Esophagus muscularis mucosa (tissue), 4 donors: ENCODE data around the gene SLC35B2. TPM values are rescaled to one million over a fixed set of nuclear protein-coding genes. Genes with fewer than 3 reads are reported as not detected.

Source experiments
- DNase-seq: peaks from one replicate; pipeline ENCODE4 v3.0.0-alpha.2; 2017; ENCODE audit errors: extremely low spot score
- H3K27ac ChIP-seq, 4 donors: fragments of 200-600 bp; sonication (generic); replicated peaks in 1 of 4; 1 replicate in 3 of 4; 2 replicates in 1 of 4; pipeline ENCODE4 v1.5.1; 2016 to 2019; ENCODE audit warnings: mild to moderate bottlenecking in 1 of 4
- H3K27me3 ChIP-seq, 4 donors: fragments of 200-600 bp; sonication (generic); one replicate each; pipeline versions ENCODE4 v1.5.1 to v1.6.0; 2016 to 2019
- H3K36me3 ChIP-seq, 4 donors: fragments of 200-600 bp; sonication (generic); one replicate each; pipeline ENCODE4 v1.5.1; 2016 to 2019
- H3K4me1 ChIP-seq, 4 donors: fragments of 200-600 bp; sonication (generic); one replicate each; pipeline ENCODE4 v1.5.1; 2016 to 2019
- H3K4me3 ChIP-seq, 4 donors: fragments of 200-600 bp; sonication (generic); 1 replicate in 2 of 4; 2 replicates in 2 of 4; pipeline ENCODE4 v1.5.1; 2016 to 2019; ENCODE audit warnings: mild to moderate bottlenecking in 4 of 4, moderate library complexity in 1 of 4
- H3K9me3 ChIP-seq, 4 donors: fragments of 200-600 bp; sonication (generic); 1 replicate in 3 of 4; 2 replicates in 1 of 4; pipeline ENCODE4 v1.5.1; 2016 to 2019
- CTCF ChIP-seq, 3 experiments: fragments of 200-600 bp in 2 of 3; fragments of 450-650 bp in 1 of 3; sonication (generic) in 2 of 3; IDR thresholded peaks; one replicate each; pipeline ENCODE4 v1.5.1; 2017 to 2019; ENCODE audit warnings: antibody characterized with exemption in 3 of 3, mild to moderate bottlenecking in 2 of 3, moderate library complexity in 1 of 3
- EP300 ChIP-seq: sonication (generic); formaldehyde crosslinking; IDR thresholded peaks from one replicate; pipeline ENCODE4 v1.6.1; 2017; ENCODE audit warnings: antibody characterized with exemption
- POLR2A ChIP-seq: fragments of 450-650 bp; IDR thresholded peaks from one replicate; pipeline ENCODE4 v1.6.1; 2017; ENCODE audit warnings: antibody characterized with exemption, moderate library complexity, mild to moderate bottlenecking, low read depth
- POLR2AphosphoS5 ChIP-seq, 2 donors: sonication (generic); formaldehyde crosslinking; IDR thresholded peaks; one replicate each; pipeline ENCODE4 v1.6.1; 2017; ENCODE audit warnings: antibody characterized with exemption in 2 of 2
- WGBS: methylation state at CpG from one replicate; pipeline ENCODE4 v1.1.5; 2018; 5-methylcytosine and 5-hydroxymethylcytosine counted together
- intact Hi-C: fragments of 100-400 bp; cut with DNase I; formaldehyde crosslinking; loops from one replicate; pipeline ENCODE4 v1.15.1; 2023
- total RNA-seq, 4 donors: library from RNA; depleted of rRNA; stranded (reverse); fragments of >200 nt; gene quantifications; one replicate each; pipeline versions ENCODE4 v1.1.0 to v1.2.1, GENCODE V29; 2016

SLC35B2 gene
- total RNA-seq, 4 donors from 2014 or later: 22.8 to 37.9 (median 32.6) TPM

GRCh38 chr6:44303842-44304241, 46.5 kb upstream of the SLC35B2 start:
- no peak for DNase-seq
- 93% methylated on average over 2 of the region's 6 CpGs for WGBS
- H3K36me3 ChIP-seq: peaks cover 49 to 90% (median 87%) of the 10 kb centered on the region in 4 donors

DNA sequence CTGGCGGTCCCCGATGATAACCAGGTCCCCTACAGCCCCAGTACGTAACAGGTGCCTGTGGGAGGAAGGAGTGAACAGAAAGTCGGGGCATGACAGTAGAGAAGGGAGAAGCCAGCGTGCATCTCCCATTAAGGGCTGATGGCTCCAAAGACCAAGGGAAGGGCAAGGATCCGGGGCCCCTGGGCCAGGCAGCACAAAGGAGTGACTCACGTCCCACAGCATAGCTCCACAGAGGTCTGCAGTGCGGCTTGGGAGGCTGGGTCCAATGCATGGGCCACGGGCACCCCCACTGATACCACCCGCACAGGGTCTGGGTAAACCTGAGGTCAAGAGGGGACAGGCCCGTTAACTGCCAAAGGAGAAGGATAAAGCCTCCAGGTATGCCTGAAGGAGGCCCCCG, 45.5 kb upstream of the SLC35B2 start:
- WGBS: 79% methylated on average over 12 of the region's 12 CpGs
- DNase-seq: no peak
- TF ChIP-seq POLR2A (no peak), POLR2AphosphoS5 (IDR thresholded peaks at IDR 0.05) (no peak), CTCF (IDR thresholded peaks at IDR 0.05) (no peak), EP300 (no peak)
- Histone ChIP-seq H3K36me3 (peaks cover 49 to 80% (median 78%) of the 10 kb centered on the region in 4 donors), H3K27me3 (peaks cover 0 to 6% (median 2%) of the 10 kb centered on the region in 4 donors), H3K4me3 (no peak overlapping the region), H3K27ac (no peak overlapping the region), H3K9me3 (no peaks in the 10 kb centered on the region), H3K4me1 (peaks cover 3 to 5% (median 4%) of the 10 kb centered on the region in 4 donors)
- intact Hi-C loops: no loop called here

More at GRCh38 chr6:44303842-44304241, 46.5 kb upstream of the SLC35B2 start:
- intact Hi-C loops: no loop called here
- TF ChIP-seq POLR2A: no peak
- no peak for TF ChIP-seq EP300
- TF ChIP-seq POLR2AphosphoS5 (IDR thresholded peaks at IDR 0.05): no peak
- TF ChIP-seq CTCF (IDR thresholded peaks at IDR 0.05): no peak
- Histone ChIP-seq H3K27me3 (no peaks in the 10 kb centered on the region), H3K4me3 (no peak overlapping the region), H3K9me3 (no peaks in the 10 kb centered on the region), H3K4me1 (no peaks in the 10 kb centered on the region), H3K27ac (no peak overlapping the region)

DNA sequence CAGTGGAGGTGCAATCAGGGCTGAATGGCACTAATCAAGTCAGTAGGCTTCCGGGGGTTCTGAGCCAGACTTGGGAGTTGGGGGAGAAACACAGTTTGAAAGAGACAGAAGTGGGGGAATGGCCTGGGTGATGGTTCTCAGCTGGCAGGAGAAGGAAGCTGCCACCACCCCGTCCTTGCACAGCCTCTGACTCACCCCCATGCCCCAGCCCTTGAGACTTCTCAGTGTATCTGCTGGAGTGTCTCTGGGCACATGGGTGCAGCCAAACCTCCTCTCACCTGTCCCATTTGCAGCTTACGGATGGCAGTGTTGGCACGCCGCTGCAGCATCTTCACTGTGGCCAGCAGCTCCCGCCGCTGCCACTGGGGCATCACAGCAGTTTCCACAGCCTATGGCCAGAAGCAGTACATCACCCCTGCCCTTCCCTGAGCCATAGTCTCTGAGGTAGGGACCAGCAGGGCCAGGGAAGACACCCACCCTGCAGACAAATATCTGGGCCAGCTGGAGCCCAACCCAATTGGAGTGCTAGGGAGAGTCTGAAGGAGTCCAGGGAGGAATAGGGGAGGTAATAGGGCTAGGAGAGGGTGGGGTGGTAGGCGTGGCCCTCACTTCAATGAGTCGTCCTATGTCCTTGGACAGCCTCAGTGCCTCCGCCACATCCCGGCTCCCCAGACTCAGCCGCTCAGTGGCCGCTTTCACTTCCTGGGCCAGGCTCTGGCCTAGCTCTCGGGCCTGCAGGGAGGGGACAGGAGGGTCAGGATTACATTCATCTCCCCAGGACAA, 44.6 kb upstream of the SLC35B2 start:
- no peak overlapping the region for H3K27ac ChIP-seq
- H3K36me3 ChIP-seq: peaks cover 46 to 71% (median 69%) of the 10 kb centered on the region in 4 donors
- TF ChIP-seq EP300 (no peak), POLR2A (no peak), POLR2AphosphoS5 (IDR thresholded peaks at IDR 0.05) (no peak), CTCF (IDR thresholded peaks at IDR 0.05) (no peak)
- H3K4me1 ChIP-seq: peaks cover 11 to 14% (median 12%) of the 10 kb centered on the region in 4 donors
- DNase-seq: no peak
- WGBS: 89% methylated on average over 13 of the region's 14 CpGs
- H3K27me3 ChIP-seq: peaks cover 0 to 15% (median 8%) of the 10 kb centered on the region in 4 donors
- intact Hi-C loops: no loop called here
- H3K4me3 ChIP-seq: no peak overlapping the region
- no peaks in the 10 kb centered on the region for H3K9me3 ChIP-seq

DNA sequence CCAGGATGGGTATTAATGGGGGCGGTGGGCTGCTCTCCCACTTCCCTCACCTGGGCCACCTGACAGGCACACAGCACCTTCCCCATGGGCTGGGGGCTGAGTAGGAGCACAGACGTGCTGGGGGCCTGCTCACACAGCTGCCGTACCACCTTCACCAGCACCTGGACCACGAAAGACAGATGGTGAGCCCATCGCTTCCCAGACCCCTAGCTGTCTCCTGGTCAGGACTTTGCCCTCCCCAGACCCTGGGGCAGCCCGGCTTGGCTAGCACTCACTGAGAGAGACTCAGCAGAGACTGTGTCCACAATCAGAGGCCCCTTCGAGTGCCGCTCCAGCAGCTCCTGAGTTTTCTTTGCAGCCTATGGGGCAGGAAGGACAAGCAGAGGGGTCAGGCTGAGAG, 43.8 kb upstream of the SLC35B2 start:
- H3K36me3 ChIP-seq: peaks cover 37 to 63% (median 61%) of the 10 kb centered on the region in 4 donors
- intact Hi-C loops: no loop called here
- WGBS: 94% methylated on average over 8 of the region's 8 CpGs
- H3K27me3 ChIP-seq: peaks cover 0 to 23% (median 17%) of the 10 kb centered on the region in 4 donors
- no peak for DNase-seq
- no peak overlapping the region for H3K4me3 ChIP-seq
- TF ChIP-seq EP300 (no peak), POLR2A (no peak), POLR2AphosphoS5 (IDR thresholded peaks at IDR 0.05) (no peak), CTCF (IDR thresholded peaks at IDR 0.05) (no peak)
- peaks cover 14 to 20% (median 17%) of the 10 kb centered on the region in 4 donors for H3K4me1 ChIP-seq
- H3K27ac ChIP-seq: no peak overlapping the region
- H3K9me3 ChIP-seq: no peaks in the 10 kb centered on the region
